Stromal cell of bone marrow (primary cell): ENCODE measurements around the gene SLC12A1.

ENCODE experiments used
- DNase-seq: peaks from one replicate; pipeline ENCODE4 v3.0.0-alpha.2; 2012; ENCODE audit warnings: low read depth

Gene SLC12A1

DNA sequence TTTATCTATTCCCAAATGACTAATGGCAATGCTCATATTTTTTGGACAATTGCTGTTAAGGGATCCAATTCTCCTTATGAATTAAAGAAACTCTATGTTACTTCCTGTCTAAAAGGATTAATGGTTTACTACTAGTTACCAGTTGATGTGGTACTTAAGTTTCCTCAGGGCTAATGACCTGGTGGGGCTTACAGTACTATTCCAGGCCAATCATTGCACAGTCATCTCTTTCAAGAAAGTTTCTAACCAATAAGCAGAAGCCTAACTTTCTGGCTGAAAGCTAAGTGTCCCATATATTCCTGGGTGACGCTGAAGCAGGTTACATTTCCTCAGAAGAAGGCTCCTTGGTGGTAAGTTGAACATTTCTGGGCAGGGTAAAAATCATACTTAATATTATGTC is at the start of gene SLC12A1:
TSS of gene SLC12A1 (plus strand) at position 322 of the 400 bp plus-strand sequence. CDS start 1,418 bp downstream, outside the sequence.
- no peak for DNase-seq

GRCh38 chr15:48168616-48169015 is 37.5 kb upstream of the SLC12A1 start:
- DNase-seq, result no peak

GRCh38 chr15:48170981-48171380 is 35.1 kb upstream of the SLC12A1 start:
- DNase-seq, result no peak

- DNase-seq, result no peak
Observed at GRCh38 chr15:48175126-48175525, 31.0 kb upstream of the SLC12A1 start.

DNA sequence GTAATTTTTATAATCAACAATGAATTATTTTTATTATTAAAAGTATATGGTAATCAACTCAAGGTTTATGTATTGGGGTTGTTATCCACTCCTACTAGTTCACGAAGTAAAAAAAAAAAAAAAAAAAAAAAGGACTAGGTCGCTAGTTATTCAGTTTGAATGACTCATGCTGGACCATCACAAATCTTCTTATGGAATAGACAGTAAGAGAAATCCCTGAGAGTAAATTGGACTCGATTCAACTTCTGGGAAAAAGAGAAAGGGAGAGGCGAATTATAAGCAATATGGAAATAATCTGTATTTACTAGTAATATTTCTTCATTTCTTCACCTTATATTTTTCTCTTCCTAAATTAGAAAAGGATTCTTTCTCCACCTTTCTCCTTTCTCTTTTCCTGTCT is 30.0 kb upstream of the SLC12A1 start:
- no peak for DNase-seq

DNA sequence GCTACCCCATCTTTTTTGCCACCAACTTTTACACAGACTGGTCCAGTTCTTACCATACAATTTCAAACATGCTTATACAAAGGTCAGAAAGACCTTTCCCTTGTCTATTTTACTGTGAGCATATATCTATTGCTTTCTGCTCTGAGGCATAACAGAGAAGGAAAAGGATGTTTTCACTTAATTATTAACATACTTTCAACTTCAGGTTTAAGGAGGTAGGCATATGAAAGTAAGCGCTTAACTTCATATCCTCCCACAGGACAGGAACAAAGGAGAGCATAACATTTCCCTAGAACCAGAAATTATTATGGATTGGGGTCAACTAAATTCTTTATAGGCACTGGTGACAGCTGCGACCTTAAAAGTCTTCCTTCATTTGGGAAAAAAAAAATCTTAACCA is 29.1 kb upstream of the SLC12A1 start:
- DNase-seq, result no peak

- peak; percentile 32 for DNase-seq
Observed at GRCh38 chr15:48177383-48177765, 28.7 kb upstream of the SLC12A1 start.

- peak; percentile 27 for DNase-seq
Observed at GRCh38 chr15:48177766-48178647, 28.1 kb upstream of the SLC12A1 start, which contains the start of gene MYEF2. MYEF2 (minus strand) TSS chr15:48178295; CDS start chr15:48178237, 58 bp downstream.

GRCh38 chr15:48178648-48178931 is 27.5 kb upstream of the SLC12A1 start:
- no peak for DNase-seq

DNA sequence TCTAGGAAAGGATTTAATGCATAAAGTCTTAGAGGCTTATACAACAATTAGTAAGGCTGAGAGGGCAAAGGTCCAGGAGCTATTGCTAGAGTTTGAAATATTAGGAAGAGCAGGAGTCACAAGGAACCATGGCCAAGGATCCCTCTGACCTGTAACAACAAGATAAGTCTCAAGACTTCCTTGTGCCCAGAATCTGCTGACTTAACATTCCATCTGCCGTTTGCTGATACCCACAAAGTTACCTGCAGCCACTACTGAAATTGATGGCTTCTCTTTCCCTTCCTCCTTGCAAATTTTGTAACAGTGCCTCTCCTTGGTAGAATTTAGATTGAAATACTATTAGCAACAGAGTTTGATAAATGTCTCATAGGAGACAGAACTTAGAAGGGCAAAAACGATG is 23.4 kb upstream of the SLC12A1 start:
- no peak for DNase-seq

DNA sequence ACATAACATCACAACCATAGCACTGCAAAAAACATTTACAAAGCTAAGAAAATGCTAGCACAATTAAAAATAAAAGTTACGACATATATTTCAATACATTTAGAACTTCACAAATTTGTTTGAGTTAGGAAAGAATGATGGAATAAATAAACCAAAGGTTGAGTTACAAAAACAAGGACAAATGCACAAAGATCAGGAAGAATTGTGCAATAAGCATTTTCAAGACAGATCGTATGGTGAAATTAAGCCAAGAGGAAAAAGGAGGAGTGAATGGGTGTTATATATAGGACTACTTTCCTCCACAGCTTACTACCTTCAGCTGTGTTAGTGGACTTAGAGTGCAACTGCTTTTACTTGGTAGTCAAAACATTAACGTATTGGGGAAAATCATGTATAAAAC is 20.6 kb upstream of the SLC12A1 start:
- no peak for DNase-seq

- DNase-seq, result no peak
Observed at GRCh38 chr15:48186271-48186670, 19.8 kb upstream of the SLC12A1 start.

- peak; percentile 53 for DNase-seq
Observed at GRCh38 chr15:48190932-48191573, 15.0 kb upstream of the SLC12A1 start.

- DNase-seq, result no peak
Observed at GRCh38 chr15:48191574-48192225, 14.4 kb upstream of the SLC12A1 start, which contains the start of gene CTXN2. CTXN2 (plus strand) TSS chr15:48191665; CDS start chr15:48201301, 9,636 bp downstream.

DNA sequence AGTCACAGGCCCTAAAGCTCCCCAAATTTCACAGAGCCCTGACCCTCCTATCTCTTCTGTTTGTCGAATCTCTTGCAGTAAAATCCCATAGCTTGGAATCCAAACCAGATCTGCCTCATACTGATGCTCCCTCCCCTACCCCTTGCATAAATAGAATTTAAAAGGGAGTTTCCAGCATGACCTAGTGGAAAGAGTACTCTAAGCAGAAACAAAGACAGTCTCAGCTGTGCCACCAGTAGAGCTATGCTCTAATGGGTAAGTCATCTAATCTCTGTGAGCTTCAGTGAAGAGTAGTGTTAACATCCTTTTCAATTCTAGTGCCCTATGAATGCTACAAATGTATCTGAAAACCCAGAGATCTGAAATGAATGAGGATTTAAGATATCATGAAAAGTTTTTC is 4.0 kb upstream of the SLC12A1 start:
- DNase-seq, result no peak

- no peak for DNase-seq
Observed at GRCh38 chr15:48221261-48221660, 15.2 kb downstream of the SLC12A1 start.

GRCh38 chr15:48221885-48222284 is 15.8 kb downstream of the SLC12A1 start:
- peak; percentile 45 for DNase-seq

DNA sequence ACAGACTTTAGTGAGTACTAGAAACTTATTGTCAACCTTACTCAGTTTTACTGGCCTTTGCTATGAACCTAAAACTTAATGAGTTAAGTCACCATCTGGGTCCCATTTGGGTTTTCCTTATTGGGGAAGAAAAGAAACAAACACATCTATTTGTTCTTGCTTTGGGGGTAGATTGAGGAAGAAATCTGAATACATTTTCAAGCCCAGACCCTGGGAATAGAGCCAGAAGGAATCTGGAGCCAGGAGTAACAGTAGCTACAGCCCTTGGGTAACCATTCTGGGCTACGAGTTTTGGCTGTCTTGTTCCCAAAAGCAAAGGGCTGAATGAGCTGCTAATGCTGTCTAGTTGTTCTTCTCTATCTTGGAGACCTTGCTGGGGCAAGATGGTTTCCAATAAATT is 16.5 kb downstream of the SLC12A1 start:
- peak; percentile 3 for DNase-seq

GRCh38 chr15:48225771-48226170 is 19.7 kb downstream of the SLC12A1 start:
- no peak for DNase-seq

DNA sequence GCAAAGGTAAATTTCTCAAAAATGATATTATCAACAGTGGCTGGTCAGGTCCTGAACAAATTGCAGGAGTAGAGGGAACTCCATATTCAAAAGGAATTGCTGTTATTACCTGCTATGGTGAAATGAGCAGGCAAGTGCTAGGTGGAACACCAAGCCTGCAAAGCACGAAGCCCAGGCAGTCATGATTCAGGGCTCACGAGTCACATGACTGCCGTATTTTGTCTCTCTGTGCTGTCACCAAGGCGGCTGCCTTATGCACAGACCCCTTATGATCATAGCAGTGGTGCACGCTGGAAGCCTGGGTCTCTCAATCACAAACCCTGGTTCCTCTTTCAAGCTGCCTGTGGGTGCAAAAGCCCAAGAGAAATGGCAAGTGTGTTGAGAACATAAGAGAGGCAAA is 24.4 kb downstream of the SLC12A1 start:
- no peak for DNase-seq

GRCh38 chr15:48233246-48233645 is 27.1 kb downstream of the SLC12A1 start:
- no peak for DNase-seq

- DNase-seq, result no peak
Observed at GRCh38 chr15:48239334-48239733, 33.2 kb downstream of the SLC12A1 start.

GRCh38 chr15:48242015-48242414 is 35.9 kb downstream of the SLC12A1 start:
- DNase-seq, result no peak
